Activated naive CD8-positive, alpha-beta T cell treated with anti-CD3 and anti-CD28 coated beads, Interleukin-2, amount 50 U/mL, for 24 hours (primary cell): ENCODE measurements around the gene MED9.

Experiments
- ATAC-seq: fragments of 150-1000 bp; cut with Tn5 transposase; one replicate; pipeline ENCODE4 v1.10.0; 2021
- DNase-seq: peaks from one replicate; pipeline ENCODE4 v3.0.0; 2021
- H3K27ac Mint-ChIP-seq: one replicate; pipeline ENCODE4 v1.8.0; 2021; ENCODE audit warnings: mild to moderate bottlenecking, mixed read lengths
- H3K27me3 Mint-ChIP-seq: one replicate; pipeline ENCODE4 v1.8.0; 2021; ENCODE audit warnings: mixed read lengths
- H3K36me3 Mint-ChIP-seq: one replicate; pipeline ENCODE4 v1.8.0; 2021; ENCODE audit warnings: low read depth, mixed read lengths
- H3K4me1 Mint-ChIP-seq: one replicate; pipeline ENCODE4 v1.8.0; 2021; ENCODE audit warnings: mixed read lengths
- H3K4me3 Mint-ChIP-seq: one replicate; pipeline ENCODE4 v1.8.0; 2021; ENCODE audit warnings: mild to moderate bottlenecking, moderate library complexity, mixed read lengths
- H3K9me3 Mint-ChIP-seq: one replicate; pipeline ENCODE4 v1.8.0; 2021; ENCODE audit warnings: mixed read lengths

The MED9 gene

GRCh38 chr17:17508646-17509591 is 32.1 kb downstream of the MED9 start:
- peaks cover 9% of the 10 kb centered on the region for H3K4me1 Mint-ChIP-seq
- DNase-seq (no peak), ATAC-seq (no peak)
- no peak overlapping the region for H3K27ac Mint-ChIP-seq
- no peaks in the 10 kb centered on the region for H3K27me3 Mint-ChIP-seq
- no peaks in the 10 kb centered on the region for H3K36me3 Mint-ChIP-seq
- no peaks in the 10 kb centered on the region for H3K9me3 Mint-ChIP-seq
- no peak overlapping the region for H3K4me3 Mint-ChIP-seq

DNA sequence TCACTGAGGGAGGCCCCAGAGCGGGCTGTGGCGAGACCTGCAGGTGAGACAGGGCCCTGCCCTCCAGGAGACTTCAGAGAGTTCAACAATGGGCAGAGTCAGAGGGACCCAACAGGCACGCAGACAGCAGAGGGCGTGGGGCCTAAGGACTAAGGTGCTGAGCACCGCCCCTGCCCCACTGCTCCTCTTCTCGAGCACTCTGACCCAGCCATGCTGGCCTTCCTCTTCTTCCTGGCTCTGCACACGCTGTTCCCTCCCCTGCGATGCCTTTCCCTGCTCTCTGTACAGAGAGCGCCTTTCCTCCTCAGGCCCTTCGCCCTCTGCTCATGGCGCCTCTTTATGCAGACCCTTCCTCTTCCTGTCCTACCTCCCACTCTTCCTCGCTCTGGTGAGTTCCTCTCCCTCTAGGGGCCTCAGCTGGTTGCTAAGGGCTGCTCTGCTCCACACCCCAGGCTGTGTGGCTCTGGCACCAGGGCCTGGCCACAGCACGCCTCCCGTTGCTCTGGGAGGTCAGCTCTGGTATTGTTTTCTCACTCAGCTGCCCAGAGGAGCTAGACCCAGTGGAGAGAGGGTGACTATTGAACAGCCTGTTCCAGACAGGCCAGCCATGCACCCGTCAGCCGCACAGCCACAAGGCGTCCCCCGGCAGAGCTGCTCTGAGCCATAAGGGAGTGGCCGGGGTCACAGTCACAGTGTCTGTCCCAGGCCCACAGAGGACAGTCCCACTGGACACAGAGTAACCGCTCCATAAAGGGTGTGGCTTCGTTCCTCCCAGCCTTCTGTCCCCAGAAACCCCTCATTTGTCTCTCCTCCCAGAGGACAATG is 33.0 kb downstream of the MED9 start:
- no peak for ATAC-seq

DNA sequence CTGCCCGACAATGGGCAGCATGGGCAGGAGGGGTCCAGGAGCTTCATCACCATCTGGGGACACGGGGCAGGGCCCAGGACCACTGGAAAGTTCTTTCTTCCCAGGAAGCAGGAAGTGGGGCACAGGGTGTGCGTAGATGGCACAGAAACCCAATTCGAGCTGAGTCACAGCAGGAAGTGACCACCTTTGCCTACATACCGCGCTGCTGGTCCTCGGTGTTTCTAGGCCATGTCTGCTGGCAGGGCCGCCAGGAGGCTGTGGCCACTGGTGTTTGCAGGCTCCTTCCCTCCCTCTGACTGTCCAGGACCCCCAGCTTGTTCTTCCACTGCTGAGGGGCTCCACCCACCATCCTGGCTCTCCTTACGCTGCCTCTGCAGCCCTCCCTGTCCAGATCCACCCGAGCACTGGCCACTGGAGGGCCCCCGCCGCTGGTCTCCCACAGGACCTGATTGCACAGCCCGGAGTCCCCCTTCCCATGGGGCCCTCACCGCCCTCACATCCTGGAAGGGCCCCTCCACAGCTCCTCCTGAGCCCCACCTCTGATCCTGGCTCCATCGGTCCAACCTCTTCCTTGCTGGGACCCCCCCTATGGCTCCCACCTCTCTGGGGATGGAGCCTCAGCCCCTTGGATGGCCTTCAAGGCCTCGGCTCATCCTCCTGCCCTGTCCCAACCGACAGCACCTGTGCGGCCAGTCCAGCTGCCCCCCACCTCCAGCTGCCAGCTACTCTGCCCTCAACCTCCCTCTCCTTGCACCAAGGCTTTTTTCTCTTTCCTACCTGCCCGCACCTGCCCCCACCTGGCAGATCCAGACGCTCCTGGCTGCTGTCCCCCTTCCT is 33.9 kb downstream of the MED9 start:
- ATAC-seq, result peak; percentile 26
- H3K9me3 Mint-ChIP-seq, result no peaks in the 10 kb centered on the region
- no peak overlapping the region for H3K4me3 Mint-ChIP-seq
- no peaks in the 10 kb centered on the region for H3K27me3 Mint-ChIP-seq
- DNase-seq, result no peak
- peak overlapping the region; percentile 67 for H3K27ac Mint-ChIP-seq
- no peaks in the 10 kb centered on the region for H3K36me3 Mint-ChIP-seq
- H3K4me1 Mint-ChIP-seq, result peaks cover 9% of the 10 kb centered on the region

More for the DNA sequence above, 33.0 kb downstream of the MED9 start:
- Mint-ChIP-seq H3K27me3 (no peaks in the 10 kb centered on the region), H3K4me3 (no peak overlapping the region), H3K9me3 (no peaks in the 10 kb centered on the region), H3K4me1 (peaks cover 9% of the 10 kb centered on the region), H3K27ac (peak overlapping the region; percentile 67), H3K36me3 (no peaks in the 10 kb centered on the region)
- no peak for DNase-seq

DNA sequence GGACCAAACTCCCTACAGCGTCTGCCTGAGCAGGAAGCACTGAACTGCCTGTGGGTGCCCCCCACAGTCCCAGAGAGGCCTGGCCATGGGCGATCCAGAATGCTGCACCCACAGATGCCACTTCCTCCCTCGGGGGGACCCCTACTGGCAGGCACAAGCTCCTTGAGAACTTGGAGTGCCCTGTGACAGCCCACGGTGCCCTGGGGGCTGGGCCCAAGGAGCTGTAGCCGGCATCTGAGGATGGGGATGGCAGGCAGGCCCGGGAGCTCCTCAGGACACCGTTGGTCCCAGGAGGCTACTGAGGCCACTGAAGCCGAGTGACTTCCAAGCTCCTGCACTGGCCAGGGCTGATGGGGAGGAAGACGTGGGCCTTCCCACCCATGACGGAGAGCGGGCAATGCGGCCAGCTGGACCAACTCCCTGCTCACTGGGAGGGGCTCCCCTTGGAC is 34.5 kb downstream of the MED9 start:
- Mint-ChIP-seq H3K9me3 (no peaks in the 10 kb centered on the region), H3K4me3 (no peak overlapping the region), H3K36me3 (no peaks in the 10 kb centered on the region), H3K27me3 (no peaks in the 10 kb centered on the region), H3K27ac (peak overlapping the region; percentile 67), H3K4me1 (peaks cover 13% of the 10 kb centered on the region)
- ATAC-seq (no peak), DNase-seq (no peak)

- Mint-ChIP-seq H3K36me3 (no peaks in the 10 kb centered on the region), H3K27me3 (no peaks in the 10 kb centered on the region), H3K4me1 (peaks cover 13% of the 10 kb centered on the region), H3K4me3 (no peak overlapping the region), H3K27ac (no peak overlapping the region), H3K9me3 (no peaks in the 10 kb centered on the region)
- DNase-seq (no peak), ATAC-seq (no peak)
These were observed 35.4 kb downstream of the MED9 start for GRCh38 chr17:17511881-17512858.

DNA sequence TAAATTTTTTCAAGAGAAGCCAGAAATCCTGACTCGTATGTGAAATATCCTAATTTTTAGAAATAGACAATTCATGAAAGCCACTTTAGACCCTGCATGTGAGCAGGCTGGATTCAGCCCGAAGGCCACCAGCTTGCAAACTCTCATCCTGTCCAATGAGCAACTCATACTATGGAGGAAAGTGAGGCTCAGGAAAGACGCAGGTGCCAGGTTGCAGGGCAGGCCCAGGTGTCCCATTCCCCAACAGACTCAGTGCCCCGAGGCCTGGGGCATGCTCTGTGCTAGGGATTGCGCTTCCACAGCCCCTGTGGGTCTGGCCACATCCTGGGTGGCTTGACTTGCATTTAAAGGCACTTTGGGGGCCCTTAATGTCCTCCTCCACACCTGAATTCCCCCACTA is 36.1 kb downstream of the MED9 start:
- DNase-seq, result no peak
- Mint-ChIP-seq H3K36me3 (no peaks in the 10 kb centered on the region), H3K9me3 (no peaks in the 10 kb centered on the region), H3K27ac (no peak overlapping the region), H3K4me1 (peaks cover 13% of the 10 kb centered on the region), H3K4me3 (no peak overlapping the region), H3K27me3 (no peaks in the 10 kb centered on the region)
- no peak for ATAC-seq

DNA sequence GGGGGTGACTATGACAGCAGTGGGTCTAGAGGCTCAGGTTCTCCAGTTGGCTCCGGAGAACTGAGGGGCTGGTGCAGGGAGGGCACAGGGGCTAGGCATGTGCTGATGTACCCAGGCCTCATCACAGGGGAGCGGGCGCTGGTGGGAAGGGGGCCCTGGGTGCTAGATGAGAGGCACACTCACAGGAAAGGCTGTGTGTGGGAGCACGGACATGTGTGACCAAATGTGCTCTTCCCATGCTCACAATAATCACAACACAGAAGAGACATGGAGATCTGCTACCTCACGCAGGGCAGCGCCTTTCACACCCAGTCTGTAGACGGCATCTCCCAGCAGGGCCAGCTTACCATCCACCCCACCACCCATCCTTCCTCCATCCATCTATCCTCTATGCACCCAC is 36.8 kb downstream of the MED9 start:
- H3K27me3 Mint-ChIP-seq, result no peaks in the 10 kb centered on the region
- DNase-seq (no peak), ATAC-seq (no peak)
- H3K4me1 Mint-ChIP-seq, result peaks cover 13% of the 10 kb centered on the region
- no peak overlapping the region for H3K27ac Mint-ChIP-seq
- H3K4me3 Mint-ChIP-seq, result no peak overlapping the region
- no peaks in the 10 kb centered on the region for H3K9me3 Mint-ChIP-seq
- no peaks in the 10 kb centered on the region for H3K36me3 Mint-ChIP-seq

DNA sequence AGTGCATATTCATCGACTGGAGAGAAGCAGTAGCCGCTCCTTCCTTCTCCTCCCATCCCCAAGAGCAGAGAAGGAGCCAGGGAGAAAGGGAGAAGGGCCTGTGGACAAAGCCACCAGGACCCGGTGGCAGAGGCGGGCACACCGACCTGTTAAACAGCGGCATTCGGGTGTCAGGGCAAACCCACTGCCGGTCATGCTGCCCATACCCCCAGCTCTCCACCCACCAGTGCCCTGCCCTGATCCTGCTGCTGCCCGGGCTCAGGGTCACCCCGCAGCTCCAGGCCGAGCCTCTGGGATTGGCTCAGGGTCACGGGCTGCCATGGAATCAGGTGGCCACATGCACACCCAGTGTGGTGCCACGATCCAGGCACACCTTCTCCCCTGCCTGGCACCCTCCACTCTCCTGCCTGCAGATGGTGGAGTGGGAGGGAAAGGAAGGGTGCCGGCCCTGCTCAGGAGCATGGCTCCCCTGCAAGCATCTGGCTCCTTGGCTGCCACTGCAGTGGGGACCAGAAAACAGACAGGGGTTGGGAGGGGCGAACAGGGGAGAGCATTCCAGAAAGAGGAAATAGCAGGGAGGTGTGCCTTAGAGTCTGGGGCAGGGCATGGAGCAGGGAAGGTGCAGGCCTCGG is 37.7 kb downstream of the MED9 start:
- DNase-seq, result no peak
- H3K36me3 Mint-ChIP-seq, result no peaks in the 10 kb centered on the region
- no peak for ATAC-seq
- no peaks in the 10 kb centered on the region for H3K27me3 Mint-ChIP-seq
- H3K4me3 Mint-ChIP-seq, result no peak overlapping the region
- H3K9me3 Mint-ChIP-seq, result no peaks in the 10 kb centered on the region
- no peak overlapping the region for H3K27ac Mint-ChIP-seq
- peaks cover 13% of the 10 kb centered on the region for H3K4me1 Mint-ChIP-seq

DNA sequence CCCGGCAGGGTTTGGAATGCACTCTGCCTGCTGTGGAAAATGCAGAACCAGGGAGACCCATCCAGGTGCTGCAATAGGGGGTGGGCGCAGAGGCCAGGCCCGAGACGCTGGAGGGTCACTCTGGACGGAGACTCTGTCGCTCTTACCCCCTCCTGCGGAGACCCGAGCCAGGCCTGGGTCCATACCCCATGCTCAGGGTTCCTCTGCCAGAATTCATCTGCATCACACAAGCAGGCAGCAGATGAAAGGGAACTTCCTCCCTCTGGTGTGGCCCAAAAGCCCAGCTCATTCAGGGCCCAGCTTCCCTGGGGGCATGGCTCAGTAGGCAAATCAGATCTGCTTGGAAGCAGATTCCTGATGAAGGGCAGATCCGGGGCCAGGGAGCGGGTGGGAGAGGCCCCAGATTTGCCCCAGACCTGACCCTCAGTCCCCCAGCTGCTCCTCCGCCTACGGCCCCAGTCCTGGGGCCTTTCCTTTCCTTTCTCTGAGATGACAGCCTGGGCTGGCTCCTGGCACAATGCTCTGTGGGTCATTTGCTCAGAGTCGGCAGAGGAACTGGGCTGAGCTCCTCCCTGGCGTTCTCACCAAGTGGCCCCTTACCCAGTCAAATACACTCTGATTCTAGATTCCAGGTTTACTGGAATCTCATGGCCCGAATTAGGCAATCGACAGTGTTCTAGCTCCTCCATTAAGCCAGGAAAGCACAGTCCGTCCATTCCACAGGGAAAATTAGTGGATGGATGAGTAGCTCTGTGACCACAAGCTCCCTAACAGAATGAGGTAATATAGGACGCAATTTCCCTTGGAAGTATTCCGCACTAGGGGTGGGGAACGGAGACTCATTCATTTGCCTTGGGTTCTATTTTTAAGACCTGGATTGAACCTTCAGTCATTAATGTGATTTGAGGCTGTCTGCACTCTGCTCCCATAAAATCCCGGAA is 38.5 kb downstream of the MED9 start:
- Mint-ChIP-seq H3K4me3 (no peak overlapping the region), H3K4me1 (peaks cover 11% of the 10 kb centered on the region), H3K9me3 (no peaks in the 10 kb centered on the region), H3K27ac (no peak overlapping the region), H3K36me3 (no peaks in the 10 kb centered on the region), H3K27me3 (no peaks in the 10 kb centered on the region)
- no peak for ATAC-seq
- DNase-seq, result no peak

- Mint-ChIP-seq H3K27me3 (no peaks in the 10 kb centered on the region), H3K27ac (peak overlapping the region; percentile 6), H3K4me3 (no peak overlapping the region), H3K4me1 (peaks cover 5% of the 10 kb centered on the region), H3K9me3 (no peaks in the 10 kb centered on the region), H3K36me3 (no peaks in the 10 kb centered on the region)
- ATAC-seq, result peak; percentile 48
- DNase-seq, result no peak
These were observed 39.4 kb downstream of the MED9 start for GRCh38 chr17:17515934-17516930.

- H3K36me3 Mint-ChIP-seq, result no peaks in the 10 kb centered on the region
- H3K27ac Mint-ChIP-seq, result no peak overlapping the region
- H3K9me3 Mint-ChIP-seq, result no peaks in the 10 kb centered on the region
- ATAC-seq, result no peak
- no peaks in the 10 kb centered on the region for H3K27me3 Mint-ChIP-seq
- DNase-seq, result no peak
- peaks cover 5% of the 10 kb centered on the region for H3K4me1 Mint-ChIP-seq
- H3K4me3 Mint-ChIP-seq, result no peak overlapping the region
These were observed 40.3 kb downstream of the MED9 start for GRCh38 chr17:17516941-17517720.
